Left forelimb (tissue), 1 donor: ENCODE results near the gene DNAH1.

Experiments used
- DNase-seq: peaks from one replicate; pipeline ENCODE4 v3.0.0-alpha.2; 2018; ENCODE audit warnings: low spot score

DNAH1 gene

DNA sequence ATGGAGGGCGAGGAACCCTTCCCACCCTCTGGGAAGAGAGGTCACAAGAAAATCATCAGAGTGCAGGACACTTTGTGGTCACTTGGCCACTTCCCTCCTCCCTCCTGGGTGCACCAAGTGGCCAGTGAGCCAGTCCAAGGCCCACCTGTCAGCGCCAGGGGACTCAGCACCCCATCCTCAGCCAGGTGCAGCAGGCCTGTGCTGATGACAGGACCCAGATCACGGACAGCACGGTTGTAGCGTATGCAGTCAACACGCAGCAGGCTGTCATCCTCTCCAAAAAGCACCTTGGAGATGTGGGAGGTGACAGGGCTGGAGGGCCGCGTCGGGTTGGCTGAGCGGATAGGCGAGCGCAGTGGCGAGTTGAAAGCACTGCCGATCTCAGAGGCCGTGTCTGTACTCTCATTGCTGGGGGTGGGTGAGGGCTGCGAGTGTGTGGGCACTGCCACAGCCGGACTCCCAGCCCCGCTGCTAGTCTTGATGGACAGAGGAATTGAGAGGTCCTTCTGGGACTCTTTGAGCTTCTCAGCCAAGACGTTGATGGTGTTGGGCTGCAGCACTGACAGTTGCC lies 87.2 kb downstream of the DNAH1 start:
- no peak for DNase-seq

DNA sequence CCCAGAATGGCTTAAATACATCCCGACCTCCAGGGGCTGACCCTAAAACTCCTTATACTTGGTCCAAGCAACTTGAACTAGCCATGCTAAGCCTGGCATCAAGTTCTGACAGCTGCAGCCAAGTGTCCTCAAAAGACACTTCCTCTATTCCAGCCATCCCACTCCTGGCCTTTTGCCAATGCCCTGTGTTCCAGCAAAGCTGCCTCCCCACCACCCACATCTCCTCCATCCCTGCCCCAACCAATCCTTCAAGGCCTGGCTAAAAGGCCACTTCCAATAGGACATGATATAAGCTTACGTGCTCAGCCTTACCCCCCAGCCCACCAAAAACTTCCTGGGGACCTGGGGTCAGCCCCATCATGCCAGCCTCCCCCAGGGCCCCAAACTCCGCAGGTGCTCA lies 87.8 kb downstream of the DNAH1 start:
- no peak for DNase-seq

DNA sequence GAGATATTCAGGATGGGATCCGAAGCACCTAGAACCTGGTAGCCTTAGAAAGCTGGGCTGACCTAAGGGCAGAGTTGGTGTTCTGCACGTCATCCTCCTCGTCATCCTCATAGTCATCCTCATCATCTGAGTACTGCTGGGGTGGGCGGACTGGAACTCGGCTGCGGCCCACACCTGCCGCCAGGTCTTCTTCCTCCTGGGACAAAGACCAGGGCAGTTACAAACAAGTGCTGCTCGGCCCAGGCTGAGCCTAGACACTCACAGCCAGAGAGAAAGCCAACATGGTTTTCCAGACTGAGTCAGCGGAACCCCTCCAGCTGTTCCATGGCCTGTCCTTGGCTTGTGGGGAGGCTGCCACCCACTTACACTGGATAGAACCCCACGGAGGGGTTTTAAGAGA lies 88.3 kb downstream of the DNAH1 start:
- DNase-seq: no peak

DNA sequence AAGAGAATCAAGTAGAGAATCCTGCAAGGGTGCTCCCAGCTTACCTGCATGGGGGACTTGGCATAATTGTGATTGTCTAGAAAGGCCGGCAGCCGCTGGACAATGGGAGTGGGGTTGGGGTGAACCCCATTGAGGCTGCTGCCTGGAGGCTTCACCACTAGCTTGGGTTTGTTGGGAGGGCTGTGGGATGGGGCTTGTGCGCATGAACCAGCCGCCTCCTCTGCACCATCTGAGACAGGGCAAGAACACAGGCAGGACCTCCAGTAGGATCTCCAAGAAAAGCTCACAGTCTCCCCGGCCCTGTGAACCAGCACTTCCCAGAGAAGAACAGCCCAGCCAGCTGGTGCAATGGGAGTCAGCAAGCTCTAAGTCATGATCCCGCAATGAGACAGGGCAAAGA lies 88.9 kb downstream of the DNAH1 start:
- DNase-seq: no peak

DNA sequence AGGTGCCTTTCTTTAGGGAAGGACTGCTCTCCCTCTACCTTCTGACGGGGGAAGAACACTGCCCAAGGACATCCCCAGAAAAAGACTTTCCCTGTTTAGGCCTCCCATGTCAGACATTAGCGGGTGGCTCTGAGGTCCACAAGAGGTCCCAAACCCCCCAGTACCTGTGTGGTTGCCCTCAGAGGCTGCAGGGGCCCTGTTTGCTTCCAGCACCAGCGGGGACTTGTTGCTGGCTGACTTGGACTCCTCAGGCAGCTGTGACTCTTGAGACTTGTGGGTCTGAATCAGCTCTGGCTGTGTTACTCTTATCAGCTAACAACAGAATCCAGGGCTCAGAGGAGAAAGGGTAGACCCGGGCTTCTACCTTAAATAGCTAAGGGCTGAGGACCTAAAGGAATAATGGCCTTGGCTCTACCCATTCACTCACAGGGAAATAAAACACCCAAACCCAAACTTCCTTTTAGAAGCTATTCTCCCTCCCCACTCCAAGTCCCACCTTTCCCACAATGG lies 89.5 kb downstream of the DNAH1 start:
- no peak for DNase-seq

DNA sequence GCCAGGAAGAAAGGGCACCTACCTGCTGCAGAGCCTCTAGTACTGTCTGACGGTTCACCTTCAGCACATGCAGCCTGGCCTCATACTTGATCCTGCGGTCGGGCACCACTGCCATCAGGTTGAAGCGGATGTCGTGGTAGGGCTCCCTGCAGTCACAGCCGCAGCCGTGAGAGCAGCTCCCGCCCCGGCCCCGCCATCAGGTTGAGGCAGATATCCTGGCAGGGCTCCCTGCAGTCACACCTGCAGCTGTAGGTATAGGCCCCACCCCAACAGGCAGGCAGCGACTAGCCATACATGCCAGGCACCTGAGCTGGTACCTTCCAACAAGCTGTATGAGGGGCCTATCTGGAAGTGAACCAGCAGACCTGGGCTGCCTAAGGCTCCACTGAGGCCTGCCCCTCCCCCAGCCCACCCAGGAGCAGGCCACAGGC lies 90.1 kb downstream of the DNAH1 start:
- no peak for DNase-seq

DNA sequence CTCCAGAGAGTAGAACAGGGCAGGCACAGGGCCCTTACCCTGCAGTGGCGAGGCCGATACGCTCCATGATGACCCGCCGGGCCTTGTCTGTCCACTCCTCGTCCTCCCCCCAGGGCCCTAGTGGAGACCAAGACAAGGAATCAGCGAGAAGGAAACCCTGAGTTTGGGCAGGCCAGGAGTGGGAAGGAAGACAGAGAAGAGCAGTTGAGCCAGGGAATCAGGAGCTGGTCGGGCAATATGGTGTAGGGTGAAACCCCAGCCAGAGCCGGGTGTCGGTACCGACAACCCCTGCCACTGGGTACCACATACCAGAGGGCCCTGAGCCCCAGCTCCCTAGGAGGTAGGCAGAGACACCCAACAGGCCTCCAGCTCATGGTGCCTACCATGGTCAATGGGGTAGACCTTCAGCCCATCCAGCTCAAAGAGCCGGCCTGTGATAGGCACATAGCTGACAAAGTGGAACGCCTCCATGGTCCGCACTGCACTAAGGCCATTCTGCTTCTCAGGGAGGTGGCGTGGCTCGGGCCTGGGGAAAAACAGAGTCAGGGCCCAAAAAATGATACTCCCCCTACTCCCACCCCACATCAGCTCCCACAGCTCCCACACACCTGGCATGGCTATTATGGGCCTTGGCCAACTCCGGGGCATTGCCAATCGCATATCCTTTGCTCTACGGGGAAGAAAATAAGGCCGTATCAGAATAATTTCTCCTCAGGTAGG lies 90.8 kb downstream of the DNAH1 start:
- DNase-seq: no peak

DNA sequence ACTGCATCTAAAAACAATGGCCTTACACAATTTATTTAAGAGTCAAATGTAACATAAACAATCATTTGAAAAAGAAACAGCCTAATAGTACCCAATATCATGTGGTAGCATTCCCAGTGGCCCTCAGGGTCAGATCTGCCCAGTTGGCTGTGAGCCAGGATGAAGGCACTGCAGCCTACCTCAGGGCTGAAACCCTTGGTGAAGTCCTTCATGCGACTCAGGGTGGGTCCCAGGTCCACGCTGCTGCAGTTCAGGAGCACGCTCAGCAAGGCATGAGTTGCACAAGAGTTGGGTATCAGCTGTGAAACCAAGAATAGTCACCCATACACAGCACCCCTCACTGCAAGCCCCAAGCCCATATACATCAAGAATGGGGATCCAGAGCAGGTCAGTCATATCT lies 91.7 kb downstream of the DNAH1 start:
- no peak for DNase-seq

DNA sequence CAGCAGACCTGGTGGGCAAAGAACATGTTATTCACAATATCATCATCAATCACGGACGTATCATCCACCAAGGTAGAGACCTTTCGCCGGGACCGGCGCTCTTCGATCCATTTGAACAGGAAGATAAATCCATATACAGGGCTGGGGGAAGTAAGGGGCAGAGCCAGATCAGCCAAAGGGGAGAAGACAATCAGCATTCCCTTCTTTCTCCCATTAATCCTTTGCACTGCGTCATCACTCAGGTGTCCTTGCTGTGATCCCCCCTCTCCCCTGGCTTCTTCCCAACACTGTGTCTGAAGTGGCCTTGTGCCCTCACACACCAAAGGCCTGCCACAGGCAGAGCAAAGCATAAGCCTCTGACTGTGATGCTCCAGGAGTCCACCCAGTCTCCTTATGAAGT lies 92.3 kb downstream of the DNAH1 start:
- no peak for DNase-seq

DNA sequence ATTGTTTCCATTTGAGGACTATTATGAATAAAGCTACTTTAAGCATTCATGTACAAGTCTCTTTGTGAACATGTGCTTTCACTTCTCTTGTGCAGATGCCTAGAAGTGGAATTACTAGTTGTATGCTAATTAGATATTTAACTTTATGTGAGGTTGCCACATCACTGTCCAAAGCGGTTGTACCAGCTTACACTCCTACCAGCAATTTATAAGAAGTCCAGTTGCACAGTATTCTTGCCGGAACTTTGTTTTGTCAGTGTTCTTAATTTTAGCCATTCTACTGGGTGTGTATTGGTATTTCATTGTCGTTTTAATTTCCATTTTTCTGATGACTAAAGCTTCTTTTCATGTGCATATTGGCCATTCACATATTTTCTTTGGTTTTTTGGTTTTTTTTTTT lies 99.7 kb downstream of the DNAH1 start:
- no peak for DNase-seq

DNA sequence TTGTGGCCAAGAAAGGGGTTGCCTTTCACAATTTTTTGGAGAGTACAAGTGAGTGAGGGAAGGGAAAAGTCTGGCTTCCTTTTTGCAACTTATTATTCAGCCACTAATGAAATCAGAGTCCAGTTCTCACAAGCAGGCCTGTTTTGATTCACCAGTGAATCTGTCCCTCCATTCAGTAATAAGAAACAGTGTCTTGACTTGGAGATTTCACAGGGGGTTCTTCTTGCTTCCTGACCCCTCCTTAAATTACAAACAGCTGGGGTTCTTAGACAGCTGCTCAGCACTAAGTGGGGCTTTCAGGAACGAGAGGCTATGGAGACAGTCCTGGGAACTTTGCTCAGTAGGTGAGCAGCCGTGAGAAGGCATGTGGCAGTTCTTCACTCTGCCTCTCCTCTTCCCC lies 104.3 kb downstream of the DNAH1 start:
- DNase-seq: peak; percentile 17

DNA sequence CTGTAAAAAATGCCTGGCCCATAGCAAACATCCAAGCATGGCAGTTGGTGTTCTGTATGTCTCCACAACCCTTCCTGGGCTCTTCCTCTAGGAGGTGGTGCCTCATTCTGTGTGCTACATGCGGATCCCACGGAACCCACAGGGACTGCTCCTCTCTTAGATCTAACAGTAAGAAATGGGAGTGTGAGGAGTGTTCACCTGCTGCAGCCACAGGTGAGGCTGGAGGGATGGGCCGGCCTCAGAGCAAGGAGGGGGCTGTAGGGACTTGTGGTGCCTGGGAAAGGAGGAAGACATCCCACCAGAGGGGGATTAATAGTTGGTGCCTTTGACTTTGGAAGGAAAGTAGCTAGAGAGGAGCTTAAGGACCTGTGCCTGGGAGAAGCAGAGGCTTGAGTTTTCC lies 106.5 kb downstream of the DNAH1 start:
- no peak for DNase-seq

DNA sequence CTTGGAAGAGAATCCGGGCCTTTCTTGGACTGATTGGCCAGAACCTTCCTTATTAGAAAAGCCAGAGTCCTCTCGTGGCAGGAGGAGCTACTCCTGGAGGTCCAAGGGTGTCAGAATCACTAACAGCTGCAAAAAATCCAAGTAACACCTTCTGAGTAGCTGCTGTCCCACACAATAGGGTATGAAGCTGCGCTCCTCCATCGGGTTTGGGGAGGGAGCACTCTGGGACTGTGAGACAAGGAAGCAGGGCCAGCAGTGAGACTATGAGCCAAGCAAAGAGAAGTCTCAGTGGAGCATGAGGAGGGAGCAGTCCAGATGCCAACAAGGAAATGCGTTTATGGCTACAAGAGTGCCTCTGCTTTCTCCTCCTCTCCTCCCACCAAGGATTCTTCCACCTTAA lies 107.1 kb downstream of the DNAH1 start:
- peak; percentile 53 for DNase-seq

DNA sequence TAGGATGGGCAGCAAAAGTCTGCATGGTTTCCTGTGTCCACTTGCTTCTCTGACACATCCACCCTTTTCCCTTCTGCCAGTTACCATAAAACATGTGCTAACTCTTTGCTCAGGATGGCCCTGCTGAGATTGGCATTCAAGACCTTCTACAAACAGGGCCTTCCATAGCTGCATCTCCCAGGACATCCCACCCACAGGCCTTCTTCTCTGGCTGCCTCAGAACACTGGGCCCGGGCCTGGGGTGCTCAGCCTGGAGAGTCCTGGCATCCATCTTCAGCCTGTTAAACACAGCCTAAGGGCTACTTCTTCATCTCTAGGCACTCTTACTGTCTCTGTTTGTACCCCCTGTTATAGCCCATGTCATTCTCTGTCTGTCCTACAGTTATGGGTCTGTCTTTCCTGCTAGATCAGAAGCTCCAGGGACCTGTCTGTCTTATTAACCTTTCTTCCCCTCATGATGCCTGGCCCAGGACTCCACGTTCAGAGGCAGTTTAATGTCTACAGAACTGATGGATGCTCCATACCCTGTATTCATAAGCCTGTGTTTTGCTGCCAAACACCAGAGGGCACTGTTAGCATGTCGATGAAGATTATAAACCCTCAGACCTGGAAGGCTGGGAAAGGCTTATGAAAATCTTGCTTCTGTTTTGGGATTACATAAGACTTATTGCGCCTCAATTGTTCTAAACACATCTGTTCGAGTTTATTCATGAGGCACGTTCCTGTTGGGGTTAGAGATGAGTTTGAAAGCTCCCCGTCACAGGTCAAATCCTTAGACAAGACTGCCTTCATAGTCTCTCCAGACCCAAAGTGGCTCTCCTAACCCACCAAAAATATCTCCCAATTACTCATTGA lies 112.3 kb downstream of the DNAH1 start:
- DNase-seq: no peak

DNA sequence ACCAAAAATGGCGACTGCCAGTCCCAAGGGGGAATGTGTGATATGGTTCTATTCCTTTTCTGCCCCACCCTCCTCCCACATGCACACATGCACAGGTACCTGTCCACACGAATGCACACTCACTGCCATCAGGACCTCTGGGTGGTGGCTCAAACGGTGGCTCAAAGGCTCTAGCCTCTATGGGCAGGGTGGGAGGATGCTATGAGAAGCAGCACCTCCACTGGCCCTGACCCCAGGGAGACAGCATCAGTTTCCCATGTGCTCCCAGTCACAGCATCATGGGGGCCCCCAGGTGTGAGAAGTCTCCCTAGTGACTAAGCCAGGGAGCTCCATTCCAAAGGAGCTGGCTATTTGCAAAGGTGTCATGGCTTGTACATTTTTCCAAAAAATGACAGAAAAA lies 112.9 kb downstream of the DNAH1 start:
- DNase-seq: no peak

DNA sequence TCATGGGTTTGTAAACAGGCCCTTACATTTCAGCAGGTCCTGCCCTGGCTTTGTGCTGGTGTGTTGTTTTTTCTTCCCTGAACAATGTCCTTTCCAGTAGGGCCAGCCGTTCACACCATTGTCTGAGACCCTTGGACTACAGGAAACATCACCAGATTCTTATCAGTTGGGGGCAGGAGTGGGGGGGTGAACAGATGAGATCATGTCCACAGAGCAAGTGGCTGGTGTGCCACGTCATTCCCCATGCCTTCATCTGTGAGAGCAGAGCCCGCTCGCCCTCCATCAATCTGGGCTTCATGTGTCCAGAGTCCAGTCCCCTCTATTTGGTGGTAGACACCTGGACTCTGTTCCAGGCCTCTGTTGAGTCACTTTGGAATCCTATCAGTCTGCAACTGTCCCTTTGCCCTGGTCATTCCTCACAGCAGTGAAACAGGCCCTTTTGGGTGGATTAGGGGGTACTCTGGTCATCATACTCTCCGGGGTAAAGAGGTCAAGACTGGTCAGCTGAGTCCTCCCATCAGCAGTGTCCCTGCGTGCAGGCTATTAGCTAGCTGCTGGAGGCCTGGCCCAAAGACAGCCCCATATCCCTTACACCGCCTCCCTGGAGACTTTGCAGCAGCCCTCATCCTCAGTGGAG lies 113.8 kb downstream of the DNAH1 start:
- DNase-seq: no peak

DNA sequence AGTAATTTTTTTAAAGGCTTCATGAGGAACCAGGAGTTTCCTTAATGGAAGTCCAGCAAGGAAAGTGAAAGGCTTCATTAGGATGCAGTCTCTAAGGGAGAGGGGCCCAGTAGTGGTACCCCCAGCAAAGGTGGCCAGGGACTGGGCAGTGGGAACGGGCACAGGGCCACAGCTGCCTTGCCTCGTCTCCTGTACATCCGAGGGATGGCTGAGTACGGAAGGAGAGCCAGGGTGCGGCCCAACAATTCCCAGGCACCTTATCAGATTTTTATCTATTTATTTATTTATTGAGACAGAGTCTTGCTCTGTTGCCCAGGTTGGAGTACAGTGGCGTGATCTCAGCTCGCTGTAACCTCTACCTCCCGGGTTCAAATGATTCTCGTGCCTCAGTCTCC lies 114.3 kb downstream of the DNAH1 start:
- no peak for DNase-seq

DNA sequence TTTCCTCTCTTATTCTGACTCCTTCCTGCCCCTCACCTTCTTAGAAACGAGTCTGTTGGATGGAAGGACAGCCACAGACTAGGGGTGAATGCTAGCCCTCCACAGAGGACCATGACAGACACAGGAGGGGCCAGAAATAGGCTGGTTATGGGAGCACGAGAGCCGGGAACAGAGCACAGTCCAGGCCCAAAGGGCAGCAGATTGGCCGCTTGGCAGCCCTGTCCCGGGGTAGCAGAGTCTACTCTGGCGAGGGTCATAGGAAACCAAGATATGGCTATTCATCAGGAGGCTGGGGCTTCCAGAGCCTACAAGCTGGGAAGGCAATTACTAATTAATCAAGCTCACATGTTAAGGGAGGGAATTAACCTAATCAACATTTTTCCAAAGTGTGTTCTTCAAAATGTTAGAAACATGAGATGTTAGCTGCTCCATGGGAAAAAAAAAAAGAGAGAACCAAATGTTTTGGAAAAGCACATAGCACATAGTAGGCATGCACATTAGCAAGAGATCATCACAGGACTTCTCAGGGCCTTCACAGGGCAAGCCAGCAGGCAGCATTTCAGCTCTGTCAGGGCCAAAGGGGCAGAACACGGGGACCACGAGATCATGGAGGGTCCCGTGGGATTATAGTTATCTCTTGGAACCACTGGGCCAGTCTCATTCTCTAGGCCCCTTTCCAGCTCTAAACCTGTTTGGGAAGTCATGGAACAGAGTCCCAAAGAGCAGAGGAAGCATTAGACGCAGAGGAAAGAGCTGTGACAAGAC lies 115.5 kb downstream of the DNAH1 start:
- no peak for DNase-seq

DNA sequence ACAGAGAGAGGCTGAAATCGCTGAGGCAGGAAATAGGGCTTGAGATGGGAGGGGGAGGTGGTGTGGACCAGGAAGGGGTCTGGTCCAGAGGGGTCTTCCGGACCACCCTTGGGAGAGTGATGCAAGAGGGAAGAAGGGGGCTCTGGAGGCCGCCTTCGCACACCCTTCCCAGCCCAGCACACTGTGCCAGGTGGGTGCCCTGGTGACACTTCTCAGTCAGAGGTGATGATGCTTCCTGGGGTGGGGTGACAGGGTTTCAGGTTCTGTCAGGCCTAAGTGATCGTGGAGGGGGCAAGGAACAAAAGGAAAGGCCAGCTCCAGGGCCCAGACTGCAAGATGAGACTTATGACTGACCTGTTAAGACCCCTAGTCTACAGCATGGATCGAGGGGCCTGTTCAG lies 116.1 kb downstream of the DNAH1 start:
- DNase-seq: no peak

DNA sequence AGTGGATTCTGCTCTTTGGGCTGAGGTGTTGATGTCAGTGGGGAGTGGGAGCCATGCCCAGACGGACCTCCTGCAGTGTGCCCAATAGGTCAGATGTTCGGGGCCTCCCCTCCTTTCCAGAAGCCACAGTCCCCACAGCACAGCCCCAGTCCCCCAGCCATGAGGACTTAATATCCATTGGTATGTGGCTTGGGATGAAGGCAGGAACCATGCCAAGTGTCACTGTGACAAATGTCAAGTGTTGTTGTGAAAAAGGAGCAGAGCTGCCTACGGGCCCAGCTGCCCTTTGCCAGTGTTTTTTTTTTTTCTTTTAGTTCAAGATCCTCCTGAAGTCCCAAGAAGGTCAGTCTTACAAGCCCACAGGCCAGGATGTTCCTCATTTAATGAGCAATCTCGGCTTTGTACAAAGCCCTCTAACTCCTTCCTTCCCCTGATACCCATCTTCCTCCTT lies 116.6 kb downstream of the DNAH1 start:
- no peak for DNase-seq

DNA sequence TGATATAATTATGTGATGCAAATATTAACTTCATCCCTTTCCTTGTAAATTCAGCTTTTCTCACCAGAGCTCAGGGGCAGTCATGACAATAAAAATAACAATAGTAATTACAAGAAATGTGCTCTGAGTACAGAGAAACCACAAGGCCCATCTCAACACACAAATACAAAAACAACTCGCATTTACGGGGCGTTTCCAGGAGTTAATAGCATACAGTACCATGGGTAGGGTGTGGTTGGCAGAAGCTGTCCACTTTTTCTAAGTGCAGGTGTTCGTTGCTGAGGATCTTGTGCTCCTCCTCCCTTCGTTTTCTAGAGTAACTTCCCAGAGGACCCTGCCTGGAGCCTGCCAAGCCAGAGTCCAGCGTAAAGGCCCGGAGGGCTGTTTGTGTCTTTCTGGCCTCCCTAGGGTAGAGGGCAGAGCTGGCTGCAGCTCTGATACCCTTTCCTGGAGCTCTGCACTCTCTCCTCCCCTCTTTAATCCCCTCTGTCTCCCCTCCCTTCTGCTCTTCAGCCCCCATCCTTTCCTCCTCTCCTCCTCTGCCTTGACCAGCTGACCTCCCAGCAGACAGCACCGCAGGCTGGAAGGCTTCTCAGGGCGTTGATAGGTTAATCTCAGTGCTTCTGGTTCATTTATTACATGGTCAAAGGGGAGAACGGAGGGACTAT lies 117.3 kb downstream of the DNAH1 start:
- no peak for DNase-seq
